T-cell (primary cell): ENCODE data around the gene GGT1. TPM values are rescaled to one million over a fixed set of nuclear protein-coding genes. Genes with fewer than 3 reads are reported as not detected.
"Not testable (repeated sequence)": the region's sequence is repeated elsewhere in the genome, so short reads cannot be mapped to it uniquely, and the experiment has no call there.

Experiments
- ATAC-seq, 4 experiments: fragments of 200-7000 bp in 3 of 4; fragments of 150-1000 bp in 1 of 4; cut with Tn5 transposase; replicated peaks in 1 of 4; 1 replicate in 3 of 4; 2 replicates in 1 of 4; pipeline ENCODE4 v1.10.0; 2021; ENCODE audit warnings: moderate library complexity in 3 of 4, mild to moderate bottlenecking in 2 of 4, moderate number of reproducible peaks in 1 of 4
- CTCF ChIA-PET, 2 donors: fragments of 300-600 bp; sonication (Branson Sonifier 250); formaldehyde crosslinking; loops; one replicate each; lab custom pipeline; 2022; ENCODE audit warnings: antibody characterized with exemption in 2 of 2; lab: Charles Lee
- POLR2A ChIA-PET, 2 donors: fragments of 300-600 bp; sonication (Branson Sonifier 250); formaldehyde crosslinking; loops; one replicate each; lab custom pipeline; 2022; ENCODE audit warnings: antibody characterized with exemption in 2 of 2; lab: Charles Lee
- DNase-seq, 35 experiments: peaks; one replicate each; pipeline versions ENCODE4 v3.0.0 to v3.0.0-alpha.2; 2013 to 2023
- H3K27ac ChIP-seq: one replicate; pipeline ENCODE4 v1.5.1; 2013; ENCODE audit warnings: low read length
- H3K27me3 ChIP-seq, 2 experiments: replicated peaks in 1 of 2; 1 replicate in 1 of 2; 2 replicates in 1 of 2; pipeline versions ENCODE4 v1.6.1 to v1.7.0; 2013; ENCODE audit warnings: low read length in 1 of 2, mixed read lengths in 1 of 2; ENCODE audit not compliant: control insufficient read depth in 2 of 2, insufficient read depth in 2 of 2; ENCODE audit errors: extremely low read depth in 1 of 2
- H3K36me3 ChIP-seq, 2 donors: 1 replicate in 1 of 2; 2 replicates in 1 of 2; pipeline versions ENCODE4 v1.6.1 to v1.7.0; 2013; ENCODE audit warnings: low read length in 1 of 2; ENCODE audit not compliant: control insufficient read depth in 2 of 2, insufficient read depth in 1 of 2; ENCODE audit errors: extremely low read depth in 1 of 2
- H3K4me1 ChIP-seq, 2 experiments: 1 replicate in 1 of 2; 2 replicates in 1 of 2; pipeline versions ENCODE4 v1.6.1 to v1.7.0; 2013; ENCODE audit warnings: low read length in 2 of 2, mixed read lengths in 1 of 2; ENCODE audit not compliant: insufficient read depth in 2 of 2, control insufficient read depth in 1 of 2; ENCODE audit errors: extremely low read depth in 1 of 2
- H3K4me3 ChIP-seq, 2 donors: 1 replicate in 1 of 2; 2 replicates in 1 of 2; pipeline versions ENCODE4 v1.5.1 to v1.7.0; 2013; ENCODE audit warnings: mild to moderate bottlenecking in 2 of 2, low read length in 1 of 2, moderate library complexity in 1 of 2; ENCODE audit not compliant: control insufficient read depth in 1 of 2; ENCODE audit errors: extremely low read depth in 1 of 2
- H3K9me3 ChIP-seq: 2 replicates; pipeline ENCODE4 v1.7.0; 2013
- H3K27ac Mint-ChIP-seq, 2 donors: one replicate each; pipeline ENCODE4 v1.8.0; 2020 to 2021; ENCODE audit warnings: mild to moderate bottlenecking in 2 of 2, mixed read lengths in 2 of 2
- H3K27me3 Mint-ChIP-seq, 2 donors: one replicate each; pipeline ENCODE4 v1.8.0; 2021 to 2022; ENCODE audit warnings: mixed read lengths in 2 of 2
- H3K36me3 Mint-ChIP-seq: one replicate; pipeline ENCODE4 v1.8.0; 2021; ENCODE audit warnings: mixed read lengths
- H3K4me1 Mint-ChIP-seq, 3 donors: one replicate each; pipeline ENCODE4 v1.8.0; 2020 to 2022; ENCODE audit warnings: mixed read lengths in 3 of 3, mild to moderate bottlenecking in 1 of 3
- H3K4me3 Mint-ChIP-seq, 3 donors: one replicate each; pipeline ENCODE4 v1.8.0; 2020 to 2022; ENCODE audit warnings: mild to moderate bottlenecking in 3 of 3, mixed read lengths in 3 of 3, moderate library complexity in 3 of 3
- H3K9me3 Mint-ChIP-seq, 3 donors: one replicate each; pipeline ENCODE4 v1.8.0; 2020 to 2022; ENCODE audit warnings: mixed read lengths in 3 of 3
- WGBS: methylation state at CpG from one replicate; pipeline ENCODE4 v1.1.5; 2013; ENCODE audit warnings: missing lambda C conversion rate; ENCODE audit not compliant: insufficient coverage; 5-methylcytosine and 5-hydroxymethylcytosine counted together
- total RNA-seq, 35 experiments: library from RNA in 6 of 35; stranded (reverse) in 6 of 35; fragments of 120-200 nt in 1 of 35; gene quantifications; one replicate each; pipeline versions ENCODE4 v1.2.1 to v1.2.4 and lab custom pipeline; 2013 to 2026

Gene GGT1
- total RNA-seq, 5 donors from 2014 or later (not counting 1 experiment from before 2014, with no cell fraction given): 11.8 to 30.6 (median 19.8) TPM

DNA sequence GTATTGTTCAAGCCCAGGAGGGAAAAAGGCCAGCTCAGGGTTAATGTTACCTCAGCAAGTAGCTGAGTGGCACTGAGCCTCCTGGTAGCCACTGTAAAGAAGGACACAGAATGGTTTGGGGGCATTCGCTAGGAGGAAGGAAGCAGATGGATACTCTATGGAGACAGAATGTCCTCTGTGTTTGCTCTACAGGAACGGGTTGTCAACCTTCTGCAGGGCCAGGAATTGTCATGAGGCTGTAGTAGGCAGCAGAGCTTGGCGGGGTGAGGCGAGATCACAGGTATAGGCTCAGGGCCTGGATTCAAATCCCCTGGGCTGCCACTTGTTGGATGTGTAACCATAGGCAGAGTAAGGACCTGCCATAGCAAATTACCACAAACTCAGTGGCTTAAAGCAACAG lies 7.1 kb upstream of the GGT1 start:
- Mint-ChIP-seq H3K4me1 (peaks cover 6% of the 10 kb centered on the region in 3 donors), H3K4me3 (no peak overlapping the region), H3K36me3 (no peaks in the 10 kb centered on the region), H3K27ac (no peak overlapping the region), H3K27me3 (peaks cover 0 to 7% of the 10 kb centered on the region in 2 donors), H3K9me3 (no peaks in the 10 kb centered on the region)
- ATAC-seq (no peak), DNase-seq (no peak)
- Histone ChIP-seq H3K36me3 (no peaks in the 10 kb centered on the region), H3K27me3 (peaks cover 0 to 31% of the 10 kb centered on the region in 2 experiments), H3K9me3 (no peaks in the 10 kb centered on the region), H3K27ac (no peak overlapping the region), H3K4me1 (peaks cover 0 to 11% of the 10 kb centered on the region in 2 experiments), H3K4me3 (no peak overlapping the region)
- ChIA-PET POLR2A (no interaction called here), CTCF (no interaction called here)
- WGBS: 94% methylated on average over 4 of the region's 4 CpGs

- ATAC-seq, H3K36me3 Mint-ChIP-seq, DNase-seq, H3K4me3 ChIP-seq, H3K27me3 Mint-ChIP-seq, H3K9me3 ChIP-seq, H3K4me3 Mint-ChIP-seq, H3K36me3 ChIP-seq, POLR2A ChIA-PET, H3K27ac Mint-ChIP-seq, H3K9me3 Mint-ChIP-seq, H3K27ac ChIP-seq: not testable (repeated sequence)
- 88% methylated on average over 3 of the region's 9 CpGs for WGBS
- peaks cover 0 to 20% of the 10 kb centered on the region in 2 experiments for H3K27me3 ChIP-seq
- CTCF ChIA-PET: interaction anchor here in 1 of 2 donors (0.9 kb wide), 1 partner anchor 13 kb away, joined by 3 read pairs; no protein-coding TSS in a partner anchor
- H3K4me1 ChIP-seq: peaks cover 4 to 19% of the 10 kb centered on the region in 2 experiments
- peaks cover 11 to 14% (median 11%) of the 10 kb centered on the region in 3 donors for H3K4me1 Mint-ChIP-seq
Observed at GRCh38 chr22:24597076-24597475, 5.9 kb upstream of the GGT1 start.

- Mint-ChIP-seq H3K27ac (no peak overlapping the region), H3K4me3 (no peak overlapping the region), H3K9me3 (no peaks in the 10 kb centered on the region), H3K4me1 (peaks cover 19 to 25% (median 20%) of the 10 kb centered on the region in 3 donors), H3K36me3 (no peaks in the 10 kb centered on the region), H3K27me3 (no peaks in the 10 kb centered on the region)
- Histone ChIP-seq H3K27me3 (peaks cover 0 to under 1% of the 10 kb centered on the region in 2 experiments), H3K36me3 (no peaks in the 10 kb centered on the region), H3K27ac (no peak overlapping the region), H3K4me3 (no peak overlapping the region), H3K4me1 (peaks cover 10 to 29% of the 10 kb centered on the region in 2 experiments), H3K9me3 (no peaks in the 10 kb centered on the region)
- DNase-seq (no peak), ATAC-seq (no peak)
- ChIA-PET POLR2A (no interaction called here), CTCF (no interaction called here)
- WGBS: 74% methylated on average over 5 of the region's 8 CpGs
Observed at GRCh38 chr22:24599514-24599913, 3.5 kb upstream of the GGT1 start.

GRCh38 chr22:24599958-24600715 lies 2.9 kb upstream of the GGT1 start:
- H3K9me3 Mint-ChIP-seq, H3K27me3 Mint-ChIP-seq, POLR2A ChIA-PET, H3K27ac ChIP-seq, H3K36me3 ChIP-seq, H3K9me3 ChIP-seq, H3K27me3 ChIP-seq, CTCF ChIA-PET, DNase-seq, H3K4me3 ChIP-seq, H3K27ac Mint-ChIP-seq, H3K4me3 Mint-ChIP-seq, ATAC-seq, H3K36me3 Mint-ChIP-seq: not testable (repeated sequence)
- H3K4me1 ChIP-seq: peaks cover 10 to 33% of the 10 kb centered on the region in 2 experiments
- WGBS: 94% methylated on average over 2 of the region's 3 CpGs
- H3K4me1 Mint-ChIP-seq: peaks cover 19 to 25% (median 22%) of the 10 kb centered on the region in 3 donors

DNA sequence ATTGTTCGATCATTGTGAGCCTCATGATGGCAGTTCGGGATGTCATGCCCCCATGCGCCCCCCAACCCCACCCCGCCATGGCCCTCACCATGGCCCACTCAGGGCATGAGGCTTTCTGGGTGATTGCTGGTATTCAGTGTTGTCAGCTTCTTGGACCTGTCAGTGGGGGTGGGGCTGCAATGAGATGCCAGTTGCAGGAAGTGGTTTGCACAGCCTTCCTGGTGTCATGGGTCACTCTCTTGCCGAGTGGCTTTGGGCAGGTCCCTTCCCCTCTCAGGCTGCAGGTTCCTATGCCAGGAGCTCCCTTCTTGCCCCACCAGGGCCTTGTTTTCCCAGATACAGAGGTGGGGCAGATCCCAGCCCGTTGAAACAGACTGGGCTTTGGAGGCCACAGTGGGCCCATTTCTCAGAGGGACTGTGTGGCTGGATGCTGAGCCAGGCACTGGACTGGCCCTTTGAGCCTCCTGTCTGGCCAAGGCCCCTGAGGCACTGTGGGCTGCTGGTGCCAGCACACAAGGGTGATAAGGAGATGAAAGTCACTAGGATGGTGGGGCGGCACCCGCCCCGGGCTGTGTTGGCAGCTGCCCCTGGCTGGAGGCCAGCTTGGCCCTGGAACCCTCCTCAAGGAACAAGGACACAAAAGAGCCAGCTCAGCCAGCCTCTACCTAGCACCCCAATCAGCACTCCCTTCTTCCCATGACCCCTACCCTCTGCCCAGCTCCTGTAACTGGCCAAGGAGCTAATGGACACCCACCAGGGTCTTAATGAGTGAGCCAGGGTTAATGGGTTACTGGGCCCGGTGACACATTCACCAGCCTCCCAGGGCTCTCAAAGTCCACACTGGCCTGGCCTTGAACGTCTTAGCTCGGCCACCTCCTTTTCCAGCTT lies 1.5 kb upstream of the GGT1 start:
- Histone ChIP-seq H3K36me3 (no peaks in the 10 kb centered on the region), H3K4me3 (no peak overlapping the region), H3K4me1 (peaks cover 10 to 33% of the 10 kb centered on the region in 2 experiments), H3K27ac (no peak overlapping the region), H3K9me3 (no peaks in the 10 kb centered on the region), H3K27me3 (no peaks in the 10 kb centered on the region)
- Mint-ChIP-seq H3K9me3 (no peaks in the 10 kb centered on the region), H3K4me3 (no peak overlapping the region), H3K4me1 (peaks cover 19 to 27% (median 22%) of the 10 kb centered on the region in 3 donors), H3K27me3 (no peaks in the 10 kb centered on the region), H3K27ac (no peak overlapping the region), H3K36me3 (no peaks in the 10 kb centered on the region)
- POLR2A ChIA-PET: no interaction called here
- ATAC-seq: no peak
- CTCF ChIA-PET: no interaction called here
- DNase-seq: peak in 1 of 35 experiments; percentile 23
- 77% methylated on average over 7 of the region's 12 CpGs for WGBS

GRCh38 chr22:24602105-24602749 lies 766 bp upstream of the GGT1 start:
- H3K4me3 ChIP-seq, POLR2A ChIA-PET, H3K4me3 Mint-ChIP-seq, DNase-seq, H3K27me3 ChIP-seq, H3K9me3 Mint-ChIP-seq, H3K27ac ChIP-seq, H3K9me3 ChIP-seq, CTCF ChIA-PET, H3K36me3 Mint-ChIP-seq, H3K27me3 Mint-ChIP-seq, H3K36me3 ChIP-seq, ATAC-seq: not testable (repeated sequence)
- peak overlapping the region in 1 of 2 donors; percentile 11 for H3K27ac Mint-ChIP-seq
- 88% methylated on average over 7 of the region's 11 CpGs for WGBS
- peaks cover 10 to 34% of the 10 kb centered on the region in 2 experiments for H3K4me1 ChIP-seq
- peaks cover 19 to 28% (median 22%) of the 10 kb centered on the region in 3 donors for H3K4me1 Mint-ChIP-seq
